Forelimb muscle (tissue), 1 donor: ENCODE data around the gene CASP9. TPM values are rescaled to one million over a fixed set of nuclear protein-coding genes. Genes with fewer than 3 reads are reported as not detected.
"Not testable (repeated sequence)": the region's sequence is repeated elsewhere in the genome, so short reads cannot be mapped to it uniquely, and the experiment has no call there.

Experiments used
- DNase-seq: peaks from one replicate; pipeline ENCODE4 v3.0.0-alpha.2; 2013; ENCODE audit warnings: low read depth
- polyA plus RNA-seq: library from polyadenylated mRNA; unstranded; fragments of 120-200 nt; gene quantifications from one replicate; pipeline ENCODE4 v1.2.1, GENCODE V29; 2013; ENCODE audit not compliant: insufficient read length

The CASP9 gene
- polyA plus RNA-seq, 1 donor = 19.1 TPM

- DNase-seq = not testable (repeated sequence)
Observed at GRCh38 chr1:15469821-15470448, 54.1 kb downstream of the CASP9 start.

- no peak for DNase-seq
Observed at GRCh38 chr1:15469361-15469760, 54.7 kb downstream of the CASP9 start.

GRCh38 chr1:15468145-15468544 is 55.9 kb downstream of the CASP9 start:
- DNase-seq = no peak

- not testable (repeated sequence) for DNase-seq
Observed at GRCh38 chr1:15466955-15467625, 56.9 kb downstream of the CASP9 start.

- DNase-seq = no peak
Observed at GRCh38 chr1:15465674-15466073, 58.3 kb downstream of the CASP9 start.

GRCh38 chr1:15463926-15464322 is 60.1 kb downstream of the CASP9 start:
- not testable (repeated sequence) for DNase-seq

GRCh38 chr1:15463064-15463800 is 60.8 kb downstream of the CASP9 start:
- not testable (repeated sequence) for DNase-seq

GRCh38 chr1:15460708-15461095 is 63.3 kb downstream of the CASP9 start:
- no peak for DNase-seq

- DNase-seq = no peak
Observed at GRCh38 chr1:15459771-15460707, 64.0 kb downstream of the CASP9 start.

- DNase-seq = not testable (repeated sequence)
Observed at GRCh38 chr1:15458388-15458787, 65.6 kb downstream of the CASP9 start.

- DNase-seq = no peak
Observed at GRCh38 chr1:15457585-15457984, 66.4 kb downstream of the CASP9 start.

- no peak for DNase-seq
Observed at GRCh38 chr1:15456313-15456954, 67.6 kb downstream of the CASP9 start, which contains the start of gene CELA2A. Gene CELA2A, plus strand, starts transcription at chr1:15456732. Its CDS starts 22 bp downstream, at chr1:15456754.

- no peak for DNase-seq
Observed at GRCh38 chr1:15455522-15455921, 68.5 kb downstream of the CASP9 start.

- DNase-seq = no peak
Observed at GRCh38 chr1:15454256-15454655, 69.8 kb downstream of the CASP9 start.

- DNase-seq = no peak
Observed at GRCh38 chr1:15453734-15454133, 70.3 kb downstream of the CASP9 start.

GRCh38 chr1:15452866-15453571 is 71.0 kb downstream of the CASP9 start:
- no peak for DNase-seq

- no peak for DNase-seq
Observed at GRCh38 chr1:15452216-15452615, 71.8 kb downstream of the CASP9 start.

GRCh38 chr1:15451014-15451722 is 72.8 kb downstream of the CASP9 start:
- no peak for DNase-seq

- DNase-seq = no peak
Observed at GRCh38 chr1:15449567-15449966, 74.4 kb downstream of the CASP9 start.
